CD4-positive, alpha-beta T cell (primary cell): ENCODE measurements around the gene PSMB1. TPM values are rescaled to one million over a fixed set of nuclear protein-coding genes. Genes with fewer than 3 reads are reported as not detected.
"Not testable (repeated sequence)": the region's sequence is repeated elsewhere in the genome, so short reads cannot be mapped to it uniquely, and the experiment has no call there.

Experiments used
- ATAC-seq: fragments of 200-7000 bp; cut with Tn5 transposase; one replicate; pipeline ENCODE4 v1.10.0; 2022; ENCODE audit warnings: mild to moderate bottlenecking; ENCODE audit not compliant: poor library complexity
- CTCF ChIA-PET: fragments of 350-600 bp; sonication (Branson Sonifier 250); formaldehyde crosslinking; loops from one replicate; lab custom pipeline; 2021; ENCODE audit warnings: antibody characterized with exemption, inconsistent platforms; lab: Charles Lee
- POLR2A ChIA-PET: fragments of 350-600 bp; sonication (Branson Sonifier 250); formaldehyde crosslinking; loops from one replicate; lab custom pipeline; 2021; ENCODE audit warnings: antibody characterized with exemption, inconsistent platforms; lab: Charles Lee
- DNase-seq, 14 experiments: peaks; one replicate each; pipeline ENCODE4 v3.0.0-alpha.2; 2013 to 2020; ENCODE audit warnings: mixed read lengths in 2 of 14
- H3K27ac ChIP-seq, 2 donors: one replicate each; pipeline versions ENCODE4 v1.5.1 to v1.7.0; 2013; ENCODE audit warnings: low read length in 2 of 2, low read depth in 1 of 2, mild to moderate bottlenecking in 1 of 2
- H3K27me3 ChIP-seq, 2 experiments: 1 replicate in 1 of 2; 2 replicates in 1 of 2; pipeline versions ENCODE4 v1.6.1 to v1.7.0; 2013; ENCODE audit warnings: low read length in 2 of 2, control low read depth in 1 of 2, mild to moderate bottlenecking in 1 of 2, moderate library complexity in 1 of 2; ENCODE audit not compliant: insufficient read depth in 2 of 2, control insufficient read depth in 1 of 2
- H3K36me3 ChIP-seq: one replicate; pipeline ENCODE4 v1.6.1; 2013; ENCODE audit warnings: low read length, control low read depth; ENCODE audit not compliant: insufficient read depth
- H3K4me1 ChIP-seq: one replicate; pipeline ENCODE4 v1.6.1; 2013; ENCODE audit warnings: low read length, control low read depth; ENCODE audit not compliant: insufficient read depth
- H3K4me3 ChIP-seq: one replicate; pipeline ENCODE4 v1.5.1; 2013; ENCODE audit warnings: mild to moderate bottlenecking, low read length, moderate library complexity
- H3K9me3 ChIP-seq, 2 experiments: 1 replicate in 1 of 2; 2 replicates in 1 of 2; pipeline versions ENCODE4 v1.6.1 to v1.7.0; 2013; ENCODE audit warnings: low read length in 2 of 2, mild to moderate bottlenecking in 2 of 2, control low read depth in 1 of 2, moderate library complexity in 1 of 2; ENCODE audit not compliant: control insufficient read depth in 1 of 2, insufficient read depth in 1 of 2
- H3K27ac Mint-ChIP-seq: one replicate; pipeline ENCODE4 v1.8.0; 2020; ENCODE audit warnings: mixed read lengths
- H3K27me3 Mint-ChIP-seq: one replicate; pipeline ENCODE4 v1.8.0; 2021; ENCODE audit warnings: mixed read lengths
- H3K36me3 Mint-ChIP-seq: one replicate; pipeline ENCODE4 v1.8.0; 2021; ENCODE audit warnings: low read depth, mixed read lengths
- H3K4me1 Mint-ChIP-seq: one replicate; pipeline ENCODE4 v1.8.0; 2021; ENCODE audit warnings: low read depth, mixed read lengths
- H3K4me3 Mint-ChIP-seq: one replicate; pipeline ENCODE4 v1.8.0; 2020; ENCODE audit warnings: mild to moderate bottlenecking, mixed read lengths
- H3K9me3 Mint-ChIP-seq: one replicate; pipeline ENCODE4 v1.8.0; 2020; ENCODE audit warnings: mixed read lengths
- intact Hi-C, 2 experiments: fragments of 100-400 bp; cut with DNase I in 1 of 2; cut with micrococcal nuclease in 1 of 2; formaldehyde crosslinking; loops; one replicate each; pipeline versions ENCODE4 v1.15.1 to v1.9.0; 2023 to 2025; cut with DNase I, micrococcal nuclease
- total RNA-seq, 174 experiments: library from RNA in 2 of 174; stranded (reverse) in 2 of 174; gene quantifications; one replicate each; pipeline ENCODE4 v1.2.3 and lab custom pipeline; 2021 to 2026
- TF ChIP-seq, protein P1 (sequence below): fragments of 200-600 bp; IDR thresholded peaks from one replicate; pipeline ENCODE4 v1.8.0; 2022; ENCODE audit warnings: antibody characterized with exemption, mild to moderate bottlenecking

Gene PSMB1
- total RNA-seq, 2 experiments from 2014 or later = 98.8 to 108 TPM

DNA sequence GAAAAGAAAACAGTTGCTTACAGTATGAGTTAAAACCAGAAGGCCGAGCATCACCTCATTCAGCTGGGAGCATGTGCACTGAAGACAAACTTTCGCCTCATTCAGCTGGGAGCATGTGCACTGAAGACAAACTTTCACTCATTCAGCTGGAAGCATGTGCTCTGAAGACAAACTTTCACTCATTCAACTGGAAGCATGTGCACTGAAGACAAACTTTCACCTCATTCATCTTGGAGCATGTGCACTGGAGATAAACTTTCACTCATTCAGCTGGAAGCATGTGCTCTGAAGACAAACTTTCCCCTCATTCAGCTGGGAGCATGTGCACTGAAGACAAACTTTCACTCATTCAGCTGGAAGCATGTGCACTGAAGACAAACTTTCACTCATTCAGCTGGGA lies 45.4 kb downstream of the PSMB1 start:
- H3K36me3 Mint-ChIP-seq, H3K4me1 Mint-ChIP-seq, H3K4me3 ChIP-seq, ATAC-seq, intact Hi-C loops, POLR2A ChIA-PET, H3K9me3 Mint-ChIP-seq, H3K27ac ChIP-seq, DNase-seq, H3K4me3 Mint-ChIP-seq, H3K36me3 ChIP-seq, H3K27me3 ChIP-seq, CTCF ChIA-PET, H3K4me1 ChIP-seq, H3K27ac Mint-ChIP-seq, H3K9me3 ChIP-seq: not testable (repeated sequence)
- peaks cover 49% of the 10 kb centered on the region for H3K27me3 Mint-ChIP-seq

DNA sequence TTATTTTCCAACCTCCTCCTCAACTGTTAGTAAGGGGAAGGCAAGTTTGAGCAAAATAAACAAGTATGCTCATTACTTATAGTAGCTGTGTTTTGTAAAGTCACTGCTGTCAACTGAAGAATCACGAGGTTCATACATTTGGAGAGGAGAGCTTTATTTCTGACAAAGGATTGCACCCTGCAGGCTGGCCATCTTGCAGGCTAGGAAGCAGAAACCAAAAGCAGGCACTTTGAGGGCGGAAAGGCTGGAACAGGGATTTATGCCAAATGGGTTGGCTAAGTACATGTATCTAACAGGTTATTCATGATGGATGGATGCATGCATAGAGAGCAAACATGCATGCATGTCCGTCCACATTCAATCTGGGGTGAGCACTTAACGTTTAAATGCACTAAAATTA lies 46.7 kb downstream of the PSMB1 start:
- no peak overlapping the region for H3K4me3 Mint-ChIP-seq

DNA sequence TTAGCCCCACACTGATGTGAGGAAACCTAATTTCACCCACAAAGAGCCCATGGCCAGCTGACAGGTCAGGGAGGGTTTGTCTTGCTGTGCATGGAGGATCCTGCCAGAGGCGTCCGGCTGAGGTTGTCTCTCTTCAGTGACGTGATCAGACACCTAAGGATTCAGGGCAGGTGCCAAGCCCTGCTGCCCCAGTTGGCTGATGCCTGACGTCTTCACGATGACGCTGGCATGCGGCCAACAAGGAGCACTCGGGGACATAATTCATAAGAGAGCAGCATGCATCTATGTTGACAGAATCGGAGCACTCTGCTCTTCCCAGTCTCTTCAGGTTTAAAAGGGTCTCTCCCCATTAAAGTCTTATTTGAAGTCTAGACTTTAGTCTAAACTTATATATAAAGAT lies 47.8 kb downstream of the PSMB1 start:
- no peaks in the 10 kb centered on the region for H3K36me3 Mint-ChIP-seq
- ChIA-PET CTCF (no interaction called here), POLR2A (no interaction called here)
- DNase-seq = no peak
- TF ChIP-seq, protein P1, sequence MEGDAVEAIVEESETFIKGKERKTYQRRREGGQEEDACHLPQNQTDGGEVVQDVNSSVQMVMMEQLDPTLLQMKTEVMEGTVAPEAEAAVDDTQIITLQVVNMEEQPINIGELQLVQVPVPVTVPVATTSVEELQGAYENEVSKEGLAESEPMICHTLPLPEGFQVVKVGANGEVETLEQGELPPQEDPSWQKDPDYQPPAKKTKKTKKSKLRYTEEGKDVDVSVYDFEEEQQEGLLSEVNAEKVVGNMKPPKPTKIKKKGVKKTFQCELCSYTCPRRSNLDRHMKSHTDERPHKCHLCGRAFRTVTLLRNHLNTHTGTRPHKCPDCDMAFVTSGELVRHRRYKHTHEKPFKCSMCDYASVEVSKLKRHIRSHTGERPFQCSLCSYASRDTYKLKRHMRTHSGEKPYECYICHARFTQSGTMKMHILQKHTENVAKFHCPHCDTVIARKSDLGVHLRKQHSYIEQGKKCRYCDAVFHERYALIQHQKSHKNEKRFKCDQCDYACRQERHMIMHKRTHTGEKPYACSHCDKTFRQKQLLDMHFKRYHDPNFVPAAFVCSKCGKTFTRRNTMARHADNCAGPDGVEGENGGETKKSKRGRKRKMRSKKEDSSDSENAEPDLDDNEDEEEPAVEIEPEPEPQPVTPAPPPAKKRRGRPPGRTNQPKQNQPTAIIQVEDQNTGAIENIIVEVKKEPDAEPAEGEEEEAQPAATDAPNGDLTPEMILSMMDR = no peak
- H3K4me3 Mint-ChIP-seq = no peak overlapping the region
- H3K4me1 Mint-ChIP-seq = no peaks in the 10 kb centered on the region
- Histone ChIP-seq H3K4me3 (no peak overlapping the region), H3K4me1 (no peaks in the 10 kb centered on the region), H3K36me3 (no peaks in the 10 kb centered on the region), H3K27ac (no peak overlapping the region), H3K9me3 (peaks cover 3 to 4% of the 10 kb centered on the region in 2 experiments), H3K27me3 (peaks cover 12 to 18% of the 10 kb centered on the region in 2 experiments)
- no peak for ATAC-seq
- intact Hi-C loops = no loop called here
- H3K27ac Mint-ChIP-seq = no peak overlapping the region
- H3K9me3 Mint-ChIP-seq = peaks cover 6% of the 10 kb centered on the region
- peaks cover 54% of the 10 kb centered on the region for H3K27me3 Mint-ChIP-seq

More for the DNA sequence above, 46.7 kb downstream of the PSMB1 start:
- POLR2A ChIA-PET = no interaction called here
- Histone ChIP-seq H3K36me3 (no peaks in the 10 kb centered on the region), H3K4me3 (no peak overlapping the region), H3K27ac (no peak overlapping the region), H3K9me3 (peaks cover 4 to 7% of the 10 kb centered on the region in 2 experiments), H3K4me1 (no peaks in the 10 kb centered on the region), H3K27me3 (peaks cover 4 to 11% of the 10 kb centered on the region in 2 experiments)
- Mint-ChIP-seq H3K27me3 (peaks cover 49% of the 10 kb centered on the region), H3K36me3 (no peaks in the 10 kb centered on the region), H3K27ac (no peak overlapping the region), H3K9me3 (peaks cover 4% of the 10 kb centered on the region), H3K4me1 (no peaks in the 10 kb centered on the region)
- intact Hi-C loops = no loop called here
- DNase-seq = no peak
- TF ChIP-seq, protein P1 = no peak
- ATAC-seq = no peak
- CTCF ChIA-PET = no interaction called here

DNA sequence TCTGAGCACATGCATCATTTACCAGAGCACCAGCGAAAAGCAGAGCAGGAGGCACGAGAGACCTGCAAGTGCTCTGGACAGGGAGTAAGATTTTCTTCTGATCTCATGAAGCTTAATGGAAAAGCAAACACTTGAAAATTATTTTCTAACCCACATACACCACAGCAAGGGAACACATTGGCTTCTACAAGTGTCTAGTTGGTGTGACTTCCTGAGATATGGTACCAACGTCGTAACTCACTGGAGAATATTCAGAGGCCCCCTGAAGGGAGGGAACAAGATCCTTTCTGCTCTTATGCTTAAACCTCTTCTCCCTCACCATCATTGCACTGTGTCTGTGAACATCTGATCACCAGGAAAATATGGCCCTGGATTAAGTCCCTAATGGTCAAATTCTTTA lies 48.6 kb downstream of the PSMB1 start:
- ChIA-PET CTCF (no interaction called here), POLR2A (no interaction called here)
- Mint-ChIP-seq H3K27ac (no peak overlapping the region), H3K36me3 (no peaks in the 10 kb centered on the region), H3K9me3 (peaks cover 6% of the 10 kb centered on the region), H3K4me1 (no peaks in the 10 kb centered on the region), H3K4me3 (no peak overlapping the region), H3K27me3 (peaks cover 58% of the 10 kb centered on the region)
- H3K9me3 ChIP-seq = peaks cover 3 to 4% of the 10 kb centered on the region in 2 experiments
- no peak overlapping the region for H3K4me3 ChIP-seq
- DNase-seq = no peak
- intact Hi-C loops = no loop called here
- TF ChIP-seq, protein P1 = no peak
- ATAC-seq = no peak
- H3K36me3 ChIP-seq = no peaks in the 10 kb centered on the region
- peaks cover 19 to 22% of the 10 kb centered on the region in 2 experiments for H3K27me3 ChIP-seq
- no peak overlapping the region for H3K27ac ChIP-seq
- H3K4me1 ChIP-seq = no peaks in the 10 kb centered on the region
